Panc1 (cell line): ENCODE measurements around the gene RNF38.

Experiments used
- SIN3A ChIP-seq: IDR thresholded peaks from 2 replicates; pipeline ENCODE4 v1.6.1; 2012; ENCODE audit warnings: low read depth, mild to moderate bottlenecking, low read length, moderate library complexity, borderline replicate concordance; ENCODE audit not compliant: insufficient read depth
- TCF7L2 ChIP-seq: IDR thresholded peaks from 2 replicates; pipeline ENCODE4 v1.6.1; 2011; ENCODE audit warnings: mild to moderate bottlenecking, low read depth, low read length, inconsistent platforms
- TF ChIP-seq, protein P1 (sequence below): fragments of 450-650 bp; IDR thresholded peaks from 2 replicates; pipeline ENCODE4 v1.5.1; 2017; ENCODE audit warnings: mild to moderate bottlenecking
- TF ChIP-seq, protein P2 (sequence below), 2 experiments: IDR thresholded peaks; 2 replicates each; pipeline ENCODE4 v1.6.1; 2011 to 2012; ENCODE audit warnings: low read depth in 2 of 2, control low read depth in 1 of 2, low read length in 1 of 2, mild to moderate bottlenecking in 1 of 2, moderate library complexity in 1 of 2; ENCODE audit not compliant: insufficient read depth in 1 of 2

- TF ChIP-seq, protein P1, sequence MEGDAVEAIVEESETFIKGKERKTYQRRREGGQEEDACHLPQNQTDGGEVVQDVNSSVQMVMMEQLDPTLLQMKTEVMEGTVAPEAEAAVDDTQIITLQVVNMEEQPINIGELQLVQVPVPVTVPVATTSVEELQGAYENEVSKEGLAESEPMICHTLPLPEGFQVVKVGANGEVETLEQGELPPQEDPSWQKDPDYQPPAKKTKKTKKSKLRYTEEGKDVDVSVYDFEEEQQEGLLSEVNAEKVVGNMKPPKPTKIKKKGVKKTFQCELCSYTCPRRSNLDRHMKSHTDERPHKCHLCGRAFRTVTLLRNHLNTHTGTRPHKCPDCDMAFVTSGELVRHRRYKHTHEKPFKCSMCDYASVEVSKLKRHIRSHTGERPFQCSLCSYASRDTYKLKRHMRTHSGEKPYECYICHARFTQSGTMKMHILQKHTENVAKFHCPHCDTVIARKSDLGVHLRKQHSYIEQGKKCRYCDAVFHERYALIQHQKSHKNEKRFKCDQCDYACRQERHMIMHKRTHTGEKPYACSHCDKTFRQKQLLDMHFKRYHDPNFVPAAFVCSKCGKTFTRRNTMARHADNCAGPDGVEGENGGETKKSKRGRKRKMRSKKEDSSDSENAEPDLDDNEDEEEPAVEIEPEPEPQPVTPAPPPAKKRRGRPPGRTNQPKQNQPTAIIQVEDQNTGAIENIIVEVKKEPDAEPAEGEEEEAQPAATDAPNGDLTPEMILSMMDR: no peak
- no peak for TF ChIP-seq SIN3A
- no peak for TF ChIP-seq TCF7L2
- TF ChIP-seq, protein P2, sequence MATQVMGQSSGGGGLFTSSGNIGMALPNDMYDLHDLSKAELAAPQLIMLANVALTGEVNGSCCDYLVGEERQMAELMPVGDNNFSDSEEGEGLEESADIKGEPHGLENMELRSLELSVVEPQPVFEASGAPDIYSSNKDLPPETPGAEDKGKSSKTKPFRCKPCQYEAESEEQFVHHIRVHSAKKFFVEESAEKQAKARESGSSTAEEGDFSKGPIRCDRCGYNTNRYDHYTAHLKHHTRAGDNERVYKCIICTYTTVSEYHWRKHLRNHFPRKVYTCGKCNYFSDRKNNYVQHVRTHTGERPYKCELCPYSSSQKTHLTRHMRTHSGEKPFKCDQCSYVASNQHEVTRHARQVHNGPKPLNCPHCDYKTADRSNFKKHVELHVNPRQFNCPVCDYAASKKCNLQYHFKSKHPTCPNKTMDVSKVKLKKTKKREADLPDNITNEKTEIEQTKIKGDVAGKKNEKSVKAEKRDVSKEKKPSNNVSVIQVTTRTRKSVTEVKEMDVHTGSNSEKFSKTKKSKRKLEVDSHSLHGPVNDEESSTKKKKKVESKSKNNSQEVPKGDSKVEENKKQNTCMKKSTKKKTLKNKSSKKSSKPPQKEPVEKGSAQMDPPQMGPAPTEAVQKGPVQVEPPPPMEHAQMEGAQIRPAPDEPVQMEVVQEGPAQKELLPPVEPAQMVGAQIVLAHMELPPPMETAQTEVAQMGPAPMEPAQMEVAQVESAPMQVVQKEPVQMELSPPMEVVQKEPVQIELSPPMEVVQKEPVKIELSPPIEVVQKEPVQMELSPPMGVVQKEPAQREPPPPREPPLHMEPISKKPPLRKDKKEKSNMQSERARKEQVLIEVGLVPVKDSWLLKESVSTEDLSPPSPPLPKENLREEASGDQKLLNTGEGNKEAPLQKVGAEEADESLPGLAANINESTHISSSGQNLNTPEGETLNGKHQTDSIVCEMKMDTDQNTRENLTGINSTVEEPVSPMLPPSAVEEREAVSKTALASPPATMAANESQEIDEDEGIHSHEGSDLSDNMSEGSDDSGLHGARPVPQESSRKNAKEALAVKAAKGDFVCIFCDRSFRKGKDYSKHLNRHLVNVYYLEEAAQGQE (IDR thresholded peaks at IDR 0.05; ENCODE audit: insufficient read depth in 1 of 2, low read depth in 2 of 2, low read length in 1 of 2): no peak
These were observed 112.0 kb downstream of the RNF38 start for GRCh38 chr9:36288070-36288469.
